ENCODE measurements around the gene SEZ6L.

GRCh38 chr22:26239581-26239980 is 70.3 kb downstream of the SEZ6L start:
- no peak for TF ChIP-seq EZH2 (IDR thresholded peaks at IDR 0.05)
- TF ChIP-seq POLR2AphosphoS5 (IDR thresholded peaks at IDR 0.05; ENCODE audit: borderline replicate concordance, low read depth, low read length): no peak
- no peak for TF ChIP-seq FOXP2 (optimal IDR thresholded peaks at IDR 0.05; ENCODE audit: control extremely low read depth, extremely low read length, insufficient read depth)
